Ramos (cell line): Measurements from ENCODE around the gene ELFN2.

Experiments used
- in situ Hi-C: fragments of 300-500 bp; cut with MboI; formaldehyde crosslinking; loops from one replicate; pipeline ENCODE4 v1.14.3; 2022; ENCODE audit warnings: low sequenced_read_pairs; ENCODE audit not compliant: unreplicated experiment

The ELFN2 gene

GRCh38 chr22:37456346-37456745 lies 29.1 kb upstream of the ELFN2 start:
- in situ Hi-C loops, result no loop called here

- in situ Hi-C loops, result no loop called here
Observed at GRCh38 chr22:37455896-37456295, 28.6 kb upstream of the ELFN2 start.

GRCh38 chr22:37454857-37455686 lies 27.8 kb upstream of the ELFN2 start:
- in situ Hi-C loops, result loop anchor here (5.0 kb wide), 1 partner anchor 193 kb away; no protein-coding TSS in a partner anchor

- in situ Hi-C loops, result loop anchor here (5.0 kb wide), 1 partner anchor 191 kb away; no protein-coding TSS in a partner anchor
Observed at GRCh38 chr22:37453696-37454095, 26.4 kb upstream of the ELFN2 start.

GRCh38 chr22:37451218-37451617 lies 23.9 kb upstream of the ELFN2 start:
- in situ Hi-C loops, result loop anchor here (5.0 kb wide), 1 partner anchor 189 kb away; no protein-coding TSS in a partner anchor

- in situ Hi-C loops, result loop anchor here (5.0 kb wide), 1 partner anchor 187 kb away; no protein-coding TSS in a partner anchor
Observed at GRCh38 chr22:37449331-37450001, 22.2 kb upstream of the ELFN2 start.

- in situ Hi-C loops, result no loop called here
Observed at GRCh38 chr22:37448516-37449127, 21.3 kb upstream of the ELFN2 start.

- in situ Hi-C loops, result no loop called here
Observed at GRCh38 chr22:37445501-37445900, 18.2 kb upstream of the ELFN2 start.

- in situ Hi-C loops, result no loop called here
Observed at GRCh38 chr22:37443977-37444376, 16.7 kb upstream of the ELFN2 start.

GRCh38 chr22:37443086-37443485 lies 15.8 kb upstream of the ELFN2 start:
- in situ Hi-C loops, result no loop called here

- in situ Hi-C loops, result no loop called here
Observed at GRCh38 chr22:37442537-37442936, 15.3 kb upstream of the ELFN2 start.

- in situ Hi-C loops, result no loop called here
Observed at GRCh38 chr22:37442135-37442534, 14.9 kb upstream of the ELFN2 start.

- in situ Hi-C loops, result no loop called here
Observed at GRCh38 chr22:37440875-37441274, 13.6 kb upstream of the ELFN2 start.

- in situ Hi-C loops, result no loop called here
Observed at GRCh38 chr22:37439347-37439746, 12.1 kb upstream of the ELFN2 start.

GRCh38 chr22:37435970-37436603 lies 8.8 kb upstream of the ELFN2 start:
- in situ Hi-C loops, result no loop called here

- in situ Hi-C loops, result loop anchor here (5.0 kb wide), 1 partner anchor 116 kb away; no protein-coding TSS in a partner anchor
Observed at GRCh38 chr22:37433786-37434185, 6.5 kb upstream of the ELFN2 start.

- in situ Hi-C loops, result loop anchor here (5.0 kb wide), 1 partner anchor 115 kb away; no protein-coding TSS in a partner anchor
Observed at GRCh38 chr22:37432708-37433054, 5.4 kb upstream of the ELFN2 start.

- in situ Hi-C loops, result loop anchor here (5.0 kb wide), 1 partner anchor 115 kb away; no protein-coding TSS in a partner anchor
Observed at GRCh38 chr22:37431801-37432707, 4.8 kb upstream of the ELFN2 start.

GRCh38 chr22:37431366-37431765 lies 4.1 kb upstream of the ELFN2 start:
- in situ Hi-C loops, result loop anchor here (5.0 kb wide), 1 partner anchor 114 kb away; no protein-coding TSS in a partner anchor
